HG02759 (cell line): ENCODE data around the gene MED22.

ENCODE experiments used
- ATAC-seq: cut with Tn5 transposase; IDR thresholded peaks from one replicate; pipeline ENCODE4 v1.9.1; 2021; ENCODE audit warnings: mild to moderate bottlenecking, moderate library complexity; ENCODE audit not compliant: unreplicated experiment

MED22 gene

GRCh38 chr9:133356391-133357091 lies 8.6 kb upstream of the MED22 start, which contains the start of the genes SURF1 and SURF2:
SURF1 (minus strand) TSS chr9:133356487; CDS start chr9:133356453, 34 bp downstream.
SURF2 (plus strand) TSS chr9:133356550; CDS start chr9:133356593, 43 bp downstream.
- ATAC-seq = peak; percentile 82

- ATAC-seq = peak; percentile 26
These were observed 8.0 kb upstream of the MED22 start for GRCh38 chr9:133355881-133356357.

DNA sequence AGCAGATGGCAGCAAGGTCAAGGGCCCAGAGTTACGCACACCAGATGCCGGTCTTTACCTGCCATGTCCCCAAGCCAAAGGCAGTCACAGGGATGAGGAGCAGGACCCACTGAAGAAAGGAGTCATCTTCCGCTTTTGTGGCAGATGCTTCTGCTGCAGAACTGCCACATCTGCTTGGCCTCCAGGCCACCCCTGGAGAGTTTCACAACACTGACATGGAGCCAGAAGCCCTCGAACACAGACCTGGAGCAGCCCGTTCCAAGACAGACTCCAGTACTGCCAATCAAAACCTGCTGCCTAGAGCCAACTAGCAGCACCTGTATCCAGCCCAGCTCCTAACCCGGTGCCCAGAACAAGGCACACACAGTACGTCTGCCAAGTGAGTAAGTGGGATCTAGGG lies 6.8 kb upstream of the MED22 start:
- no peak for ATAC-seq

- ATAC-seq = no peak
These were observed 5.6 kb upstream of the MED22 start for GRCh38 chr9:133353548-133353947.

GRCh38 chr9:133352635-133353340 lies 4.9 kb upstream of the MED22 start:
- ATAC-seq = no peak

DNA sequence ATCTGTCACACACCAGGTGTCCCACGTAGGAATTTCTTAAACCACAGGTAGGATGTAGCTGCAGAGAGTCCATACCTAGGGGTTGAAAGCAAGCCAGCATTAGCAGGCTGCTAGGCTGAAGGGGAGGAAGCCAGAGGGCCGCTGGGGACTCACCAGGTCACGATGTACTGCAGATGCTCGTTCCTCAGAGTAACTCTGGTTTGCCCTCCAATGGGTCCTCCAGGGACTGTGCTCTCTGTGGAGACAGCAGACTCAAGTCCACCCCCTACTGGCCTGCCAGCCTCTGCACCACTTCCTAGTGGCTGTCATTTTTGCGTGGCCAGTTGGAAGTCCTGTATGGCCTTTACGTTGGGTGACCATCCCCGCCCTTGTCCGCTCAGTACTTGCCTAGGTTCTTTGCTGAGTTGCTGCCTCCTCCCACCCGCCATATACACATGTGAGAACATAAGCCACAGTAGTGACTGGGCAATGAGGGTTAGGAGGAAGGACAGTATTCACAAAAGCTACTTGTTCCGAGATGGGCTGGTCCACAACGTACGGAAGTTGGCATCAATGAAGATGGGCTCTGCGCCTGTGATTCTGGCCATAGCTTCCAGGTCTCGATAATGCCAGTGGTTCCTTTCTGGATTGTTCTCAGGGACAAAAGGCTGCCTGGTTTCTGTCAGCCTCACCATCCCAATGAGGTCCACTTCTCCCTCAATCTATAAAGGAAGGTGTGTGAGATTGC lies 4.1 kb upstream of the MED22 start:
- ATAC-seq = no peak

GRCh38 chr9:133351526-133351907 lies 3.6 kb upstream of the MED22 start:
- no peak for ATAC-seq

GRCh38 chr9:133349965-133350616 lies 2.2 kb upstream of the MED22 start:
- ATAC-seq = no peak

DNA sequence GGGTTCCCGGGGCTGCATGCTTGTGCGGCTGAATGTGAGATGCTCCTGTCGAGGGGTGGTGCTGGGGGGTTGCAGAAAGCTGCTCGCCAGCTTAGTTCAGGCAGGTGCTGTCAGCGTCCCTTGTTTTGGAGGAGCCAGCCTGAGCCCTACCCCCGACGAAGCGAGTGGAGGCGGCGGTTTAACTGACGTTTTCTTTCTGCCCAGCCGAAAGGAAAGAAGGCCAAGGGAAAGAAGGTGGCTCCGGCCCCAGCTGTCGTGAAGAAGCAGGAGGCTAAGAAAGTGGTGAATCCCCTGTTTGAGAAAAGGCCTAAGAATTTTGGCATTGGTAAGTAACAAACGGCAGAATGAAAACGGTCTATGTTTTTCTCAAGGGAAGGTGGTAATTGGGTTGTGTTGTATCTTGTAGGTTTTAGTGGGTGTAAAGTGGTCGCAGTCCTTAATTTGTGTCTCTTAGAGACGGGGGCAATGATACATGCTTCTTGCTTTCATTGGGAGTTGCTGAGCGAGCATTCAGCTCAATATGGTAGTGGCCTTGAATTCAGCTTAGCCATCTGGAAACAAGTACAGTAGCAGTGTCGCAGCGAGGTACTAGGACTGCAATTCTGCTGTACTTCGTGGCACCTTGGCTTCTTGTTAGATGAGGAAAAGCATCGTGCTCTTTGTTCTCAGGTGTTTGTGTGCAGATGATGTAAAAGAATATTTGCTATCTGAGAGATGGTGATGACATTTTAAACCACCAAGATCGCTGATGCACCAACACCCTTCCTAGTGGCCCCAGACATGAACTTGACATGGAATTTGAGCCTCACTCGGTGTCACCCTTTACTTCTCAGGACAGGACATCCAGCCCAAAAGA lies 1.0 kb upstream of the MED22 start:
- ATAC-seq = no peak

GRCh38 chr9:133347515-133347984 lies 381 bp downstream of the MED22 start:
- peak; percentile 37 for ATAC-seq

DNA sequence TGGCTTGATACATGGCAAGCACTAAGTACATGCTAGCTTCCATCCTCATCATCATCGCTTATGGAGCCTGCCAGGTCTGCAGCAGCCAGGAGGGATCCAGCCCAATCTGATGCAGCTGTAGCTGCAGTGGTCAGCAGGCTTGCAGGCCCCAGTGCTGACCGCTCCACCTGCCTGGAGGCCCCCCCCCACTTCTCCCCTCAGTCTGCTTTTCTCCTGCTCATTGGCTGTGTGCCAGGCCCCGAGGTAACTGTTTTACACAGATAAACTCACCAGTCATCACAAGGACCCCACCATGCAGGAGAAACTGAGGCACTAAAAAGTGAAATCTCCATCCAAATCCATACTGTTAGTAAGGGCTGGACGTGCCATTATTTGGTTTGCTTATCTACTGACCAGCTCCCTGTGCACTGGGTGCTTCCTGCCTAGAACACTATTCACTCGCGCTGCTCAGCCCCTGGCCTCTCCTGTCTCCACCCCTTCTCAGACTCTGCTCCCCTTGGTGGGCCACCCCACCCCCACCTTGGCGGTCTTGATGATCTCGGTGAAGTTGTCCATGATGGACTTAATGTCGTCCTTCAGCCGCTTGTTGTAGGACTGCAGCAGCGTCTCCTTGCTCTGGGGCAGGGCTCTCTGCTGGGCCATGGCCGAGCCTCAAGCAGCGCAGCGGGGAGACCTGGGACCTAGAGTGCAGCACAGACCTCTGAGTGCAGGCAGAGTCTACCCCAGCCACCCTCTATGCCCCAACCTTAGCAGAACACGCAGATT lies 1.7 kb downstream of the MED22 start:
- no peak for ATAC-seq

DNA sequence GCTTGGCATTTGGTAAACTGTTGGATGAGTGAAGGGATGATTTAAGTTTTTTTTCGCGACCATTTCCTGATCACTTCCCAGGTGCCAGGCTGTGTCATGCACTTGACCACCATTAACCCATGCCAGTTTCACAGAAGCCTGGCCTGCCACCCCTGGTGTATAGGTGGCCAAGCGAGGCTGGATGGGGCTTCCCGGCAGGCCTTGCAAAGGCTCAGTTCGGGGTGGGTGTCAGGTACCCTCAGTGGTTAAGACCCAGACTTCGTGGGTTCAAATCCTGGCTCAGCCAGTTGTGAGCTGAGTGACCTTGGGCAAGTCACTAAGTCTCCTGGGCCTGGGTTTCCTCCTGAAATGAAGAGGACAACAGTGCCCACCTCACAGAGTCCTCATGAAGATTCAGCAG lies 2.3 kb downstream of the MED22 start:
- ATAC-seq = no peak

DNA sequence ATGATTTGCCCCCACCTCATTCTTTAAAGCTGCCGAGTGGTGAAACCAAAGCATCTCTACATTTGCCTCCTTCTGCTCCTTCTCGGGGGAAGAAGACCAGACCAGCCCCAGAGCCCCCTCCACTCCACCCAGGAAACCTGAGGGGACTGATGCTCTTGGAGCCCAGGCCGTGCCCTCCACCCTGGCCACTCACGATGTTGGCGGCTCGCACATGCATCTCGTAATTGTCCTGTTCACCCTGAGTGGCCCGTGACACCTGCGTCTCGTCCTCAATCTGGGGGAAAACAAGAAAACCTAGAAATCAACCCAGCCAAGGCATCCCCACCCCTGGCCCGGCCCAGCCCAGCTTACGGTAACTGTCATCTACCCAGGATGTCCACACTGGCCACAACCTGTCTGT lies 3.0 kb downstream of the MED22 start:
- no peak for ATAC-seq

DNA sequence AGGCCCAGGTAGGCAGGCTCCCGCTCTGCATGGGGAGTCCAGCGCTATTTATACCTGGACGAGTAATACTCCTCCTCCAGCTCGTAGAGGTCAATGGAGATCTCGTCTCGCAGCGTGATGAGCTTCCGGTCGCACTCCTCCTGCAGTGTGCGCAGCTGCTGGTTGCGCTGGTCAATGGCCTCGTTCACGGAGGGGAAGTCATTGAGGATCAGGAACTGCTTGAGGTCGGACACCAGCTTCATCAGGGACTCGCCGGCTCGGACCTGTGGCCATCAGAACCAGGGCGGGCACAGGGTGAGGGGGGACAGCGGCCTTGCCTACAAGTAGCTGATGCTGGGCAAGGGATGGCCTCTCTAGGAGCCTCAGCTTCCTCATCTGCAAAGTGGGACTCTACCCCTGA lies 3.9 kb downstream of the MED22 start:
- no peak for ATAC-seq

- no peak for ATAC-seq
These were observed 5.4 kb downstream of the MED22 start for GRCh38 chr9:133342570-133342969.

GRCh38 chr9:133342069-133342406 lies 5.9 kb downstream of the MED22 start:
- ATAC-seq = no peak

- ATAC-seq = no peak
These were observed 6.4 kb downstream of the MED22 start for GRCh38 chr9:133341369-133342068.

- ATAC-seq = no peak
These were observed 7.0 kb downstream of the MED22 start for GRCh38 chr9:133340916-133341315.

DNA sequence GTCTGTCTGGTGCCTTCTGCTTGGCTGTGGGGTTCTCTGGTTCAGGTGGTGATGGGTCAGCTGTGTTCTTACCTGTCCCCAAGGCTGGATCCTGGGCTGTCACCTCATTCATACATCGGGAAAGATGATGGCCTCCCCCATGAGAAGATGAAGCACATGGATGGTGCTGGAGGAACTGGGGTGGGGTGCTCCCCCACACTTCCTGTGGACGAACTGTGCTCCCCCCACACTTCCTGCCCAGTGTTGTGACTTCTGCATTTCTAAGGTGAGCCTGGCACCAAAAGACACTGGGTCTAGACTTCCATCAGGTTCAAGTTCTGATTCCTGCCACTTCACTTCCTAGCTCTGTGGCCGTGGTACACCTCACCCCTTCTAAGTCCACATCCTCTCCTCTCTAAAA lies 7.7 kb downstream of the MED22 start:
- no peak for ATAC-seq
